HG03175 (cell line): ENCODE data around the gene ZKSCAN8.
A peak's percentile ranks its signal among the peaks of the same experiment; 100 is the strongest.

ENCODE experiments used
- ATAC-seq: cut with Tn5 transposase; IDR thresholded peaks from one replicate; pipeline ENCODE4 v1.9.1; 2021; ENCODE audit warnings: mild to moderate bottlenecking, moderate library complexity; ENCODE audit not compliant: unreplicated experiment

Gene ZKSCAN8

DNA sequence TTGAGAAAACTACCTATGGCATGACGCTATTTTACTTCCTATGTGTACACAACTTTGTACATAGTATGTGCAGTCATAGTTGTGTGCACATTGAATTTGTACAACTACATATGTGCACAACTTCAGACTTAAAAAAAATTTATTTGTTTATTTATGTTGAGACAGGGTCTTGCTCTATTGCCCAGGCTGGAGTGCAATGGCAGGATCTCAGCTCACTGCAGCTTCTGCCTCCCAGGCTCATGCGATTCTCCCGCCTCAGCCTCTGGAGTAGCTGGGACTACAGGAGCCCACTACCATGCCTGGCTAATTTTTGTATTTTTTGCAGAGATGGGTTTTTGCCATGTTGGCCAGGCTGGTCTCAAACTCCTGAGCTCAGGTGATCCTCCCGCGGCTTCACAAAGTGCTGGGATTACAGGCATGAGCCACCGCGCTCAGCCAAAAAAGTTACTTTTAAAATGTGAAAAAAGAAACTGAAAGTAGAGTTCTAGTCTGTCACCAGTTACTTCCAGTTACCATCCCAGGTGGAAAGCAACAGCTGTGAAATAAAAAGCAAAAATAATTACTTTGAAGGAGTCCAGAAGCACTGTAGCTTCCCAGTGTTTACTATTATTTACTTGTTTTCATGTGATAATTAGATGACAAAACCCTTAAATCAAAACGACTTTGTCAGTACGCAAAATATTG is 1.7 kb upstream of the ZKSCAN8 start:
- ATAC-seq, result no peak

DNA sequence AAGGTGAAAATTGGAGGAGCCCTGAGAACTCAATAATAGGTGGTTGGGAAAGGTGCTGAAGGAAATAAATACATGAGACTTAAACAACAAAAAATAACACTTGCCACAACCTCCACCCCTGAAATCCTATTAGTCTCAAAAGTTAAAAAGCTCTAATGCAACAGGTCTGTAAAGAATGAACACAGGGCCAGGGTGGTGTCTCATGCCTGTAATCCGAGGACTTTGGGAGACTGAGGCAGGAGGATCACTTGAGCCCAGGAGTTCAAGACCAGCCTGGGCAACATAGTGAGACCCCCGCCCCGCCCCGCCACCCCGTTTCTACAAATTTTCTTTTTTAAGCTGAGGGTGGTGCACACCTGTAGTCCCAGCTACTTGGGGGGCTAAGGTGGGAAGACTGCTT is 1.1 kb upstream of the ZKSCAN8 start:
- ATAC-seq, result no peak

DNA sequence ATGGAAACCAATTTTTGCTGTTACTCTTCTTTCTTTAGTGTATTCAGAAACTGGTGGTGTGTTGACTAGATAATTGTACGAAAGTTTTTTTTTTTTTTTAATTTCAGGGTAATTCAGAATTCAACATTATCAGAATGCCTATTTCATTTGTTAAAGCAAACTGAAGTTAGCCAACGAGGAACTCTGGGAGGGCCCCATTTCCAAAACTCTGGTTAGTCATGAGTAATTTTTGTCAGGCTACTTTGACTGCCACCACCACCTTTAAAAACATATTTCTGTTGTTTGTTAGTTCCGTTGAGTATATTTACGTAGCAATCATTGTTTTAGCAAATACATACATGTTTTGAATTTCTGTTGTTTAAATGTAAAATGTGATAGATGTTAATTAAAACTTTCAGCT is 763 bp downstream of the ZKSCAN8 start:
- no peak for ATAC-seq

DNA sequence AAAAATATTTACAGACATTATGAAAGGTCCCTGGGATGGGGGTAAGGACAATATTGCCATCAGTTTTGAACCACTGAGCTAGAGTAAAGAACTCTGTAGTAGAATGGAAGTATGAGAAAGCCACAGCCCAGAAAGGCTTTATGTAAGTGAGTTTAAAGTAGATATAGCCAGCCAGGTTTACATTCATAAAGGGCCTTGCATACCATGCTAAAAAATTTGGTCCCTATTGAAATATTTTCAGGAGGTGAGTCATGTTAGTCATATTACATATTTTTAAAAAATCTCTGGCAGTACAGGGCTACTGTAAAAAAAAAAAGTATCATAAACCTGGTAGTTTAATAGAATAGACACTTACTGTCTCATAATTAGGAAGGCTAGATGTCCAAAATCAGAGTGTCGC is 3.5 kb downstream of the ZKSCAN8 start:
- no peak for ATAC-seq

DNA sequence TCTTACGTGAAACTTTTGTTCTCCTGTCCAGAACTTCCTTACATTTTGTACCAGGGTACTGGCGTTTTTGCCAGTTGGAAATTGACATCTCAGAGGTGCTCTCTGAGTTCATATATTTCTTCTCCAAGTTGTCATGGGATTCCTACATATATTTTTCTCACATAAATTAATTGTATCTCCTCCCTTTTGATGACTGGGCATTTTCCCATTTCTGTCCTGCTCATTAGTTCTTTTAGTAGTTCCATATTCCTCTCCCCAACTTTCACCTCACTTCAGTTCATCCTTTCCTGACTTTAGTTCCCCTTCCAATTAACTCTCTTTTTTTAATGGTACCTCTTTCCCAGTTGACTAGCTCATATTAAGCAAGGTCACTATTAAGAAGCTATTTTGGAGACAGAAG is 10.8 kb downstream of the ZKSCAN8 start:
- no peak for ATAC-seq

DNA sequence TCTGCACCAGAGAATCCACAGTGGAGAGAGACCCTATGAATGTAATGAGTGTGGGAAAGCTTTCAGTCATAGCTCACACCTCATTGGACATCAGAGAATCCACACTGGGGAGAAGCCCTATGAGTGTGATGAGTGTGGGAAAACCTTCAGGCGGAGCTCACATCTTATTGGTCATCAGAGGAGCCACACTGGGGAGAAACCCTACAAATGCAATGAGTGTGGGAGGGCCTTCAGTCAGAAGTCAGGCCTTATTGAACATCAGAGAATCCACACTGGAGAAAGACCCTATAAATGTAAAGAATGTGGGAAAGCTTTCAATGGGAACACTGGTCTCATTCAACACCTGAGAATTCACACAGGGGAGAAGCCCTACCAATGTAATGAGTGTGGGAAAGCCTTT is 11.9 kb downstream of the ZKSCAN8 start:
- no peak for ATAC-seq

DNA sequence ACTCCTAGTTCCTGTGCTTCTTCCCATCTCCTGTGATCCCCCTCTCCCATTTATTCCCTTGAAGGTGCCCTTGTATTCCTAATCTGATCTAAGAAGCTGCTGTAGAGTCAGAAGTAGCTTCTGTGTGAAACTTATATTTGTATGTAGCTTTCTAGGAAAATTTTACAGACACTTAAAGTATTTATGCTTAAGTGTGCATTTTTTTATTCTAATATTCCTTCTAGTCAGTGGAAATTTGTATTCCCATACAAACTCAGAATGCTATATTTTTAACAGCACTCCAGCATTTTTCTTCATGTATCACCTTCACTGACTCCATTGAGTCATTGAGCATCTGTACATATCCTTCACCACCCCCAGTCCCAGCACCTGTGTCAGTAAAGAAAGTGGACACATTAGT is 12.7 kb downstream of the ZKSCAN8 start:
- ATAC-seq, result no peak

DNA sequence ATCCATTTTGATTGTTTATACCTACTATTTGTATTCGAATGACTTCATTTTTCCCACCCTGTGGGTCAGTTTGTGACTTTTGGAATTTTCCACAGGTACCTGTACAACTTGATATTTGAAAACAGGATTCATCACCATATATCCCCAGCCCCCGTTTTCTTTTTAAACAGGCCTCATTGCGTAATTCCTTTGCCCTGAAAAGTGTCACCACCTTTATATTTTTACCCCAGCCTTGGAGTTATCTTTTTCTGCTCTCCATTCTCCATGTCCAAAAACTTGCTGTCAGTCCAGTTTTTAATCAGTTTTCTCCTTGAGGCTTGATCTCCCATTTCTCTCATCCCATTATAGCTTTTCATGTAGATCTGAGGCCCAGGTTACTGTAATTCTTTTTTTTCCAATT is 16.6 kb downstream of the ZKSCAN8 start:
- ATAC-seq, result no peak

DNA sequence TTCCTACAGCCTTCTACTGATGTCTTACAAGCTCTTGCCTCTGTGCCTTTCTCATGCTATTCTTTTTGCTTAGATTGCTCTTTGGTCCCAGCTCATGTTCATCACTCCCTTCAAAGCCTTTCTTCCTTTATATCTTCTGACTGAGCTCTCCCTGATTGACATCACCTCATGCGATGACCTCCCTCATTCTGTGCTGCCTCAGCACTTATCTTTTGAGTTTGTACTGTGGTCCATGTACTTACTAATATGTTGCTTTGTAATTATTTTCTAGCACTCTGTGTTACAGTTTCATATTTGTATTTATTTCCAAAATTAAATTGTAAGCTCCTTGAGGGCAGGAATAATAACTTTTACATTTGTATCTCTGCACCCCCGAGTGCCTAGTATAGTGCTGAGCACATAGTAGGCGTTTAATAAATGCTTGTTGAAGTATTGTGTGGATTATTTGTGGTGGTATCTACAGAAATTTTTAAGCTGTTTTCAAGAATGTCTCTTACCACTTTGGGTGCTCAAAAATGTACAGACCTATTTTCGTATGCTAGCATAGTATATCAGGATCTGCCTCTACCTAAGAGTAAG is 17.4 kb downstream of the ZKSCAN8 start:
- no peak for ATAC-seq

DNA sequence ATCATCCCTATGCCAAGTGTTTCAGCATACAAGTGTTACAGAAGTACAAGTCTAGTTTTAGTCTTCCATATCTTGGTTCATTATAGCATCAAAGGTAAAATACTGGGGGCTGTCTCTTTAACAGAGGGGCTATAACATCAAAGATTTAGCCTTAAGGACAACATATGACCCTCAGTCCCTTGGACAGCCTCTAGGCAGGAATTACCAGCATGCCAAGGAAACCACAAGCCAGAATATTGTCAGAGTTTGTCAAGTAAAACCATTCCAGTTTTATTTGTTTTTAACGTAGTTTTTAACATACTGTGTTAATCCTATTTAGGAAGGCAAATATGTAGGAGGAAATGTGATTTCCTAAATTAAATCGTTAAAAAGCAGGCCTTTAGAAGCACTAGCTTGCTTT is 18.6 kb downstream of the ZKSCAN8 start:
- ATAC-seq, result no peak

DNA sequence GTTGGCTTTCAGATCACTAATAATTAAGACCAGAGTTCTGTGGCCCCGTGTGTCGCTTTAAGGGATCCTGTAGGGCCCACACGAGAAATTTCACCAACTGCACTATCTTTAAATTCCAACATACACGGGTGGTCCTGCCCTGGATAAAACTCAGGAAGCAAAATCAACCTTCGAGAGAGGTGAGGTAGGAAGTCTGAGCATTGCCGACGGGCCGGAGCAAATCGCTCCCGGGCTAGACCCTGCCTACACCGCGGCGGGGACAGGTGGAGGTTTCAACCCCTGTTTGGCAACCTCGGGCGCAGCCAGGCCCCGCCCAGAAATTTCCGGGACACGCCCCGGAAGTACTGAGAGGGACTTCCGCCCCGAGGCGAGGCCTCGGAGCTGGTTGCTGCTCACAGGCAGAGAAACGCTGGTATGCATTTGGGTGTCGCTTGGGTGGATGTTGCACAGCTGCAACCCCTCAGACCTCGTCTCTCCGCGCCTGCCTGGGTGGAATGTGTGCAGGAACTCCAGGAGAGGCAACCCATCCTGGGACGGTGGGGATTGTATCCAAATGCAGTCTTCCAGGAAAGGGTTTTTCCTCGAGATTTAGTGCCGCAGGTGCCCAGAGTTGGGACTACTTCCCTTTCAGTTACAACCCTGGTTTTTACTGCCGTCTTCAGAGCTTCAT is 19.9 kb downstream of the ZKSCAN8 start:
- ATAC-seq, result peak; percentile 98

DNA sequence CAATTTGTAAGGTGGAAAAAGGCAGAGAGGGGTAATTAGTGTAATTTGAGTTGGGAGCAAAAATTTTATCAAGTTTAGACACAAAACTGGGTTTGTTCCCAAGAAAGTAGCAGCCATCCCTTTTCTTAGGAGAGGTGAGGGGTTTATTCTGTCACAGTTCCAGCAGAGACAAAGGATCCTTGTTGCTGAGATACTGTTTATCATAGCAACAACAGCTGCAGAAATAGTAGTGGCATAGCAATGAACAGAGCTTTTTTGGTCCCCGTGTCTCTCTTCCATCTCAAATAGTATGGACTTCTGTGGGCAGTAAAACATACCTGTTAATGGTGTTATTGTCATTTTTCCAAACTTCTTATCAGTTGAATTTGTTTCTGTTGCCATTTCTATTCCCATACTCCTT is 23.9 kb downstream of the ZKSCAN8 start:
- ATAC-seq, result no peak

DNA sequence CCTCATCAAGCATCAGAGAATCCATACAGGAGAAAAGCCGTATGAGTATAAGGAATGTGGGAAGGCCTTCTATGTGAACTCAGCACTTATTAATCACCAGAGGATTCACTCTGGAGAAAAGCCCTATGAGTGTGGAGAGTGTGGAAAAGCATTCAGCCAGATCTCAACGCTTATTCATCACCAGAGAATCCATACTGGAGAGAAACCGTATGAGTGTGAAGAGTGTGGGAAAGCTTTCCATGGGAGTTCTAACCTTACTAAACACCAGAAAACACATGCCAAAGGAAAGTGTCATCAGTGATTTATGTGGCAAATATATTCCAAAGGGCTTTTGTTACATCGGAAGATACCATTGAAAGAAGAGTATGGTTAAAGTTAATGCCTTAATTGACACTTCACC is 25.4 kb downstream of the ZKSCAN8 start:
- ATAC-seq, result no peak

DNA sequence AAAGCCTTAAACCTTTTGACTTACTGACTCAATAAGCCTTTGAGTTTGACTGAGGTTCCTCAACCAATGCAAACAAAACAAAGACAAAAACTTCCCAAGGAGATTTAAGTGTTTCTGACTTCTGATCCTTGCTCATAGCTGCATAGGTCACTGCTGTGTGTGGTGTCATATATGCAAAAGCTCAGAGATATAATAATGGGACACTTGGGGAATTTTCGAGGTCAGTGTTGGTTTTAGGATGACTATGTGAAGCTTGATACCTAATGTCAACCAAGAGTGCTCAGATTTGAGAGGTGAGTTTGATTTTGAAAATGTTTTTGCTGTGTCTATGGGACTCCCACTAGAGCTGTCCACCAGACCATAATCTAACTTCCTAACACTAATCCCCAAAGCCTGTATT is 26.2 kb downstream of the ZKSCAN8 start:
- no peak for ATAC-seq

DNA sequence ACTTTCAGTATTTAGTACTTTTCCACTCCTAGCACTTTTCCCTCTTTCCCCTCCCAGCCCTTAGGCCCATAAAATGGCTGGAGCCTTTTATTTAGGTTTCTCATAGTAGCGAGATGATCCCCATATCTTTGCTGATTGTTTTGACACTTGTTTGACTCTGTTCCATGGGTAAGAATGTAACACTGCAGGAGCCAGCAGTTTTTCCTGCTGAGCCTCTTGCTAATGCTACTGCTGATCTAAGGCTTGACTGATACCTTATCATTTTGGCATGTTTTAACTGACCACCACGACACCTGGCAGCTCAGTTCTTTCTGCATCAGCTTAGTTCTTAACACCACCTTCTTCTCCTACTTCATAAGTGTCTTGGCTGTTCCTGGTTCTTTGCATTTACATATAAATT is 29.6 kb downstream of the ZKSCAN8 start:
- ATAC-seq, result no peak

DNA sequence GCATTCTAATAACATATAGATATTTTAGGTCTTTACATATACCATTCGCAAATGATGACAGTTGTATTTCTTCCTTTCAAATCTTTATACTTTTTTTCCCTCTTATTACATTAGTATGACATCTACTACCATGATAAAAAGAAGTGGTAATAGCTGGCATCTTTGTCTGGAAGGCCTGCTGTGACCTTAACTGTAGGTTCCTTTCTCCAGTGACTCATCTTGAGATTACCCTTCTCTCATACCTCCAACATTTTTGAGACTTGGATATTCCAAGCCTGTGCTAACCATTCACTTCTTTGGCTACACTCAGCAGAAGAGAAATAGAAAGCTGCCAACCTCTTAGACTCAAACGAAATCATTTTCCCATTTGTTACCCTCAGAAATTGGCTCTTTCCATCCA is 30.3 kb downstream of the ZKSCAN8 start:
- no peak for ATAC-seq

DNA sequence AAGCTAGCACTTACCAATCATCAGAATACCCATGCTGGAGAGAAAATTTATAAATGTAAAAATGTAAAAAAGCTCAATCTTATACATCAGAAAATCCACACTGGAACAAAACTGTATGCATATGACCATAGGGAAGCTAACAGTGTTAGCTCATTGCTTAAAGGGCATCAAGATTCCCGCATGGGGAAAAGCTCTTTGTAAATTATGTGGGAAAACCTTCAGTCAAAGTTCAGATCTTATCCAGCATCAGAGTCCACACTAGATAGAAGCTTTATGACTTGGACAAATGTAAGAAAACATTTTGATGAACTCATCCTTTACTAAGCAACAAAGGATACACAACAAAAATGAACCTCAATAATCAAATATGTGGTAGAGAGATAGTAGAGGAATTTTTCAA is 34.7 kb downstream of the ZKSCAN8 start:
- no peak for ATAC-seq

DNA sequence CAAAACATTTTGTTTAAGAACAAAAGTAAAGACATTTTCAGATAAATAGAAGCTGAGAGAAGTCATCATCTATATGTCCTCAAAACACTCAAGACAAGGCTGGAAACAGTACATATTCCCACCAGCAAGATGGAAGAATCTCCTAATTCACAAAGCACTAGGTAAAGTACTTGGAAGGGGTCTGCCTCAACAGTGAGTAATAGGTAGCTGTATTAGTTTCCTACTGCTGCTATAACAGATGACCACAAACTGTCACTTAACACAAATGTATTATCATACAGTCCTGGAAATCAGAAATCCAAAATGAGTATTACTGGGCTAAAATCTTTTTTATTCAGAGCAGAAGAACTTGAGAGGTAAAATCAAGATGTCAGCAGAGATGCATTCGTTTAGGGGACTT is 40.6 kb downstream of the ZKSCAN8 start:
- ATAC-seq, result no peak

DNA sequence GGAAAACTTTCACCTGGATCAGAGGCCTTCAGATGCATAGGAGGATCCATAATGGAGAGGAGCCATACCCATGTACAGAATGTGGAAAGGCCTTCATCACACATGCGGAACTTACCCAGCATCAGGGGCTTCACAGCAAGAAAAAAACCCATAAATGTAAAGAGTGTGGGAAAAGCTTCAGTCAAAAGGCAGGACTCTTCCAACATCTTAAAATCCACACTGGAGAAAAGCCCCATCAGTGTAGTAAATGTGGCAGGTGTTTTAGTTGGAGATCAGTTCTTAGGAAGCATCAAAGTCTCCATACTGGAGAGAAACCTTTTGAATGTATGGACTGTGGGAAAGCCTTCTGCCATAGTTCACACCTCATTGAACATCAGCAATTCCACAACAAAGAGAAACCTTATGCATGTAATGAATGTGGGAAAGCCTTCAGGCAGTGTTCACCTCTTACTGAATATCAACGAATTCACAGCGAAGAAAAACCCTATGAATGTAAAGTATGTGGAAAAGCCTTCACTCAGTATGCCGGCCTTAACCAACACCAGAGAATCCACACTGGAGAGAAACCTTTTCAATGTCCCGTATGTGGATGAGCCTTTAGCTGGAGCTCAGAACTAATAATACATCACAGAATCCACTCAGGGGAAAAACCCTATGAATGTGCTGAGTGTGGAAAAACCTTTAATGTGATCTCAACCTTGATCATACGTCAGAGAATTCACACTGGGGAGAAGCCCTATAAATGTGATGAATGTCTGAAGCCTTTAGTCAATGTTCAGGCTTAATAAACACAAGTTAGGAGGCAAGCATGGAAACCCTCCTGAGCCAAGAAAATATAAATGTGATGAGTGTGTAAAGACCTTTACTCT is 46.7 kb downstream of the ZKSCAN8 start:
- no peak for ATAC-seq

DNA sequence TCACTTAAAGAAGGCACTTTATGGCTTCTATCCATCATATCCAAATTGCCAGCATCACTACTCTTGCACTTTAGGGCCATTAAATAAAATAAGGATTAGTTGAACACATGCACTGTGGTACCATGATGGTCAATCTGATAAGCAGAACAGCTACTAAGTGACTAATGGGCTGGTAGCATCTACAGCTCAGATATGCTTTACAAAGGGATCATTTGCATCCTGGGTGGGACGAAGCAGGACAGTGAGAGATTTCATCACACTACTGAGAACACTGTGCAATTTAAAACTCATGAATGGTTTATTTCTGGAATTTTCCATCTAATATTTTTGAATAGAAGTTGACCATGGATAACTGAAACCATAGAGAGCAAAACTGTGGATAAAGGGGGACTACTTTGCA is 58.3 kb downstream of the ZKSCAN8 start:
- no peak for ATAC-seq

DNA sequence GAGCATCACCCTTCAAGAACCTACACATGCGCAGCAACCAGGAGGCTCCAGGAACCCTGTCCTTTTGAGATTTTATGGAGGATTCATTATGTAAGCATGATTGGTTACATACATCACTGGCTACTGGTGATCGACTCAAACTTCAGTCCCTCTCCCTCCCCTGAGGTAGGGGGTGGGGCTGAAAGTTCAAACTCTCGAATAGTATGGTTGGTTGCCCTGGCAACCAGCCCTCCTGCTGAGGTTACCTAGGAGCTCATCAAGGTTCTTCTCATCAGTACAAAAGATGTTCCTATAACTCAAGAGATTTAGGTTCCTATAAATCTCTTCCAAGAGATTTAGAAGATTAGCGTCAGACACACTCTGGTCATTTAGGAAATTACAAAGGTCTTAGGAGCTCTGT is 61.5 kb downstream of the ZKSCAN8 start:
- no peak for ATAC-seq

DNA sequence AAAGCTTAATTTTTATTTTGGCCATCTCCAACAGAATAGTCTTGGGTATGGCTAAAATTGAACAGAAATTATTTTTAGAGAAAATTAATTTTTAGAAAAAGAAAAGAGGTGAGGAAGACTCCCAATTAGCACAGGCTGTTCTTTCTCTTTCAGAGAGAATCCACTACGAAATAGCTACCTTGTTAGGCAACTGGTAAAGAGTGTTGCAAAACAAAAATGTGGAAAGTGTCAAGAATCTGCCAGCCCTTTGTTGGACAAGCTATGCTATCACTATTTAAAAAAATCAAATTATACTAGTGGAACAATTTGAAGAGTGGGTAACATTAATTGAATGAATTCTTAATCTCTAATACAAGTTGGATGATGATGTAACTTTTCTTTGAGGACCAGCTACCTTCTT is 64.2 kb downstream of the ZKSCAN8 start:
- no peak for ATAC-seq
